ENCODE results near the gene PLEKHA8.

The PLEKHA8 gene

GRCh38 chr7:30147785-30148184 lies 119.6 kb downstream of the PLEKHA8 start:
- no peak overlapping the region for H3K4me3 ChIP-seq (ENCODE audit: low read depth in 1 of 2, low read length in 1 of 2)
- TF ChIP-seq, protein P1, sequence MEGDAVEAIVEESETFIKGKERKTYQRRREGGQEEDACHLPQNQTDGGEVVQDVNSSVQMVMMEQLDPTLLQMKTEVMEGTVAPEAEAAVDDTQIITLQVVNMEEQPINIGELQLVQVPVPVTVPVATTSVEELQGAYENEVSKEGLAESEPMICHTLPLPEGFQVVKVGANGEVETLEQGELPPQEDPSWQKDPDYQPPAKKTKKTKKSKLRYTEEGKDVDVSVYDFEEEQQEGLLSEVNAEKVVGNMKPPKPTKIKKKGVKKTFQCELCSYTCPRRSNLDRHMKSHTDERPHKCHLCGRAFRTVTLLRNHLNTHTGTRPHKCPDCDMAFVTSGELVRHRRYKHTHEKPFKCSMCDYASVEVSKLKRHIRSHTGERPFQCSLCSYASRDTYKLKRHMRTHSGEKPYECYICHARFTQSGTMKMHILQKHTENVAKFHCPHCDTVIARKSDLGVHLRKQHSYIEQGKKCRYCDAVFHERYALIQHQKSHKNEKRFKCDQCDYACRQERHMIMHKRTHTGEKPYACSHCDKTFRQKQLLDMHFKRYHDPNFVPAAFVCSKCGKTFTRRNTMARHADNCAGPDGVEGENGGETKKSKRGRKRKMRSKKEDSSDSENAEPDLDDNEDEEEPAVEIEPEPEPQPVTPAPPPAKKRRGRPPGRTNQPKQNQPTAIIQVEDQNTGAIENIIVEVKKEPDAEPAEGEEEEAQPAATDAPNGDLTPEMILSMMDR (IDR thresholded peaks at IDR 0.05): no peak
- peaks cover 13 to 19% of the 10 kb centered on the region in 2 experiments for H3K4me1 ChIP-seq (ENCODE audit: control insufficient read depth in 1 of 2, insufficient read depth in 1 of 2, low read depth in 1 of 2, low read length in 1 of 2)
- H3K36me3 ChIP-seq: peaks cover 21% of the 10 kb centered on the region
- H3K27me3 ChIP-seq: no peaks in the 10 kb centered on the region
- H3K9me3 ChIP-seq: no peaks in the 10 kb centered on the region
- H3K27ac ChIP-seq: no peak overlapping the region

GRCh38 chr7:30148426-30148825 lies 120.2 kb downstream of the PLEKHA8 start:
- TF ChIP-seq, protein P1 (IDR thresholded peaks at IDR 0.05): no peak

GRCh38 chr7:30148951-30149459 lies 120.8 kb downstream of the PLEKHA8 start:
- TF ChIP-seq, protein P1 (IDR thresholded peaks at IDR 0.05): peak; percentile 23
- Histone ChIP-seq H3K27ac (peak overlapping the region; percentile 86), H3K4me3 (ENCODE audit: low read depth in 1 of 2, low read length in 1 of 2) (peak overlapping the region; percentile 7 to 45), H3K36me3 (peaks cover 25% of the 10 kb centered on the region), H3K9me3 (no peaks in the 10 kb centered on the region), H3K4me1 (ENCODE audit: control insufficient read depth in 1 of 2, insufficient read depth in 1 of 2, low read depth in 1 of 2, low read length in 1 of 2) (peaks cover 13 to 19% of the 10 kb centered on the region in 2 experiments), H3K27me3 (no peaks in the 10 kb centered on the region)

More at GRCh38 chr7:30148426-30148825, 120.2 kb downstream of the PLEKHA8 start:
- no peaks in the 10 kb centered on the region for H3K9me3 ChIP-seq
- peak overlapping the region; percentile 7 to 45 for H3K4me3 ChIP-seq (ENCODE audit: low read depth in 1 of 2, low read length in 1 of 2)
- H3K27me3 ChIP-seq: no peaks in the 10 kb centered on the region
- H3K27ac ChIP-seq: peak overlapping the region; percentile 86
- peaks cover 13 to 19% of the 10 kb centered on the region in 2 experiments for H3K4me1 ChIP-seq (ENCODE audit: control insufficient read depth in 1 of 2, insufficient read depth in 1 of 2, low read depth in 1 of 2, low read length in 1 of 2)
- H3K36me3 ChIP-seq: peaks cover 21% of the 10 kb centered on the region

- H3K27ac ChIP-seq: peak overlapping the region; percentile 86
- TF ChIP-seq, protein P1 (IDR thresholded peaks at IDR 0.05): no peak
Measured at GRCh38 chr7:30149640-30150272, 121.5 kb downstream of the PLEKHA8 start.

DNA sequence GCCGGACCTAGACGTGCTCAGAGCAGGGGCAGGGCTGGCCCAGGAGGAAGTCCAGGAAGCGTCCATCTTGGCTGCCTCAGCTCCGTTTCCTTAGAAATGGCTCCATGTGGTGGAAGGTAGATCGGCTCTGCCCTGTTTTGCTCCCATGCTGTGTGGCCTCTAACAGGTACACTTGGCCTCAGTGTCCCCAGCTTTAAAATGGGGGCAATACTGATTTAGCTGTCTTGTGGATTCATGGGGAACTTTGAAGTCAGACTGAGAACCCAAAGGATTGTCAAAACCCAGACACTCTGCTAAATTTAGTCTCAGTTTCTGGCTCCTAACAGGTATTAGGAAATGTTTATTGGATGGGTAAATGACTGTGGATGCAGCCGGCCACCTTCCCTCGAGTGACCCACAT lies 122.5 kb downstream of the PLEKHA8 start:
- Histone ChIP-seq H3K4me1 (ENCODE audit: control insufficient read depth in 1 of 2, insufficient read depth in 1 of 2, low read depth in 1 of 2, low read length in 1 of 2) (peaks cover 13 to 24% of the 10 kb centered on the region in 2 experiments), H3K4me3 (ENCODE audit: low read depth in 1 of 2, low read length in 1 of 2) (no peak overlapping the region), H3K27ac (no peak overlapping the region), H3K36me3 (peaks cover 31% of the 10 kb centered on the region), H3K27me3 (no peaks in the 10 kb centered on the region), H3K9me3 (no peaks in the 10 kb centered on the region)
- TF ChIP-seq, protein P1 (IDR thresholded peaks at IDR 0.05): no peak

More at GRCh38 chr7:30149640-30150272, 121.5 kb downstream of the PLEKHA8 start:
- H3K36me3 ChIP-seq: peaks cover 27% of the 10 kb centered on the region
- no peaks in the 10 kb centered on the region for H3K9me3 ChIP-seq
- no peaks in the 10 kb centered on the region for H3K27me3 ChIP-seq
- H3K4me1 ChIP-seq (ENCODE audit: control insufficient read depth in 1 of 2, insufficient read depth in 1 of 2, low read depth in 1 of 2, low read length in 1 of 2): peaks cover 13 to 19% of the 10 kb centered on the region in 2 experiments
- H3K4me3 ChIP-seq (ENCODE audit: low read depth in 1 of 2, low read length in 1 of 2): no peak overlapping the region
